ENCODE measurements around the gene ITGA4. TPM values are rescaled to one million over a fixed set of nuclear protein-coding genes. Genes with fewer than 3 reads are reported as not detected.
"Not testable (repeated sequence)": the region's sequence is repeated elsewhere in the genome, so short reads cannot be mapped to it uniquely, and the experiment has no call there.

ITGA4 gene
- total RNA-seq = 27.0 and 39.4 TPM in 2 replicates

- DNase-seq (ENCODE audit: extremely low read depth, low read depth, low spot score) = no peak
Measured at GRCh38 chr2:181457121-181457740, at the start of gene ITGA4. ITGA4 (plus strand) TSS chr2:181457386; CDS start chr2:181457655, 269 bp downstream.

- DNase-seq (ENCODE audit: extremely low read depth, low read depth, low spot score) = no peak
Measured at GRCh38 chr2:181408861-181409260, 48.3 kb upstream of the ITGA4 start.

- DNase-seq (ENCODE audit: extremely low read depth, low read depth, low spot score) = no peak
Measured at GRCh38 chr2:181411105-181411849, 45.9 kb upstream of the ITGA4 start.

GRCh38 chr2:181419129-181419855 is 37.9 kb upstream of the ITGA4 start:
- no peak for DNase-seq (ENCODE audit: extremely low read depth, low read depth, low spot score)

GRCh38 chr2:181420259-181421130 is 36.7 kb upstream of the ITGA4 start:
- DNase-seq (ENCODE audit: extremely low read depth, low read depth, low spot score) = no peak

- no peak for DNase-seq (ENCODE audit: extremely low read depth, low read depth, low spot score)
Measured at GRCh38 chr2:181421131-181421458, 36.1 kb upstream of the ITGA4 start.

- DNase-seq (ENCODE audit: extremely low read depth, low read depth, low spot score) = no peak
Measured at GRCh38 chr2:181421464-181421863, 35.7 kb upstream of the ITGA4 start.

- no peak for DNase-seq (ENCODE audit: extremely low read depth, low read depth, low spot score)
Measured at GRCh38 chr2:181426672-181427071, 30.5 kb upstream of the ITGA4 start.

GRCh38 chr2:181430406-181431118 is 26.6 kb upstream of the ITGA4 start:
- DNase-seq (ENCODE audit: extremely low read depth, low read depth, low spot score) = no peak

- DNase-seq (ENCODE audit: extremely low read depth, low read depth, low spot score) = no peak
Measured at GRCh38 chr2:181431674-181432073, 25.5 kb upstream of the ITGA4 start.

GRCh38 chr2:181438261-181438660 is 18.9 kb upstream of the ITGA4 start:
- no peak for DNase-seq (ENCODE audit: extremely low read depth, low read depth, low spot score)

GRCh38 chr2:181440344-181440743 is 16.8 kb upstream of the ITGA4 start:
- no peak for DNase-seq (ENCODE audit: extremely low read depth, low read depth, low spot score)

- DNase-seq (ENCODE audit: extremely low read depth, low read depth, low spot score) = no peak
Measured at GRCh38 chr2:181440919-181441318, 16.3 kb upstream of the ITGA4 start.

GRCh38 chr2:181441670-181442069 is 15.5 kb upstream of the ITGA4 start:
- DNase-seq (ENCODE audit: extremely low read depth, low read depth, low spot score) = no peak

- DNase-seq (ENCODE audit: extremely low read depth, low read depth, low spot score) = no peak
Measured at GRCh38 chr2:181444654-181445053, 12.5 kb upstream of the ITGA4 start.

- no peak for DNase-seq (ENCODE audit: extremely low read depth, low read depth, low spot score)
Measured at GRCh38 chr2:181446985-181447384, 10.2 kb upstream of the ITGA4 start.

- not testable (repeated sequence) for DNase-seq (ENCODE audit: extremely low read depth, low read depth, low spot score)
Measured at GRCh38 chr2:181449278-181449677, 7.9 kb upstream of the ITGA4 start.

GRCh38 chr2:181454686-181455450 is 2.3 kb upstream of the ITGA4 start:
- no peak for DNase-seq (ENCODE audit: extremely low read depth, low read depth, low spot score)

GRCh38 chr2:181456660-181457120 is 496 bp upstream of the ITGA4 start:
- no peak for DNase-seq (ENCODE audit: extremely low read depth, low read depth, low spot score)
